ENCODE measurements around the gene ATP11A. TPM values are rescaled to one million over a fixed set of nuclear protein-coding genes. Genes with fewer than 3 reads are reported as not detected.

Gene ATP11A
- total RNA-seq, 1 donor from 2014 or later = 70.9 TPM

- Mint-ChIP-seq H3K4me1 (ENCODE audit: unreplicated experiment) (peaks cover 6% of the 10 kb centered on the region), H3K27me3 (no peaks in the 10 kb centered on the region), H3K36me3 (peaks cover 34% of the 10 kb centered on the region), H3K9me3 (no peaks in the 10 kb centered on the region), H3K27ac (no peak overlapping the region), H3K4me3 (no peak overlapping the region)
- TF ChIP-seq CTCF (conservative IDR thresholded peaks at IDR 0.05) = no peak
- no peak for DNase-seq (ENCODE audit: extremely low spot score, unreplicated experiment)
These were observed 134.6 kb downstream of the ATP11A start for GRCh38 chr13:112824429-112824828.

GRCh38 chr13:112825071-112825470, 135.2 kb downstream of the ATP11A start:
- H3K9me3 Mint-ChIP-seq = no peaks in the 10 kb centered on the region
- H3K4me1 Mint-ChIP-seq (ENCODE audit: unreplicated experiment) = peaks cover 6% of the 10 kb centered on the region

GRCh38 chr13:112825875-112826274, 136.0 kb downstream of the ATP11A start:
- no peaks in the 10 kb centered on the region for H3K9me3 Mint-ChIP-seq
- H3K4me3 Mint-ChIP-seq = no peak overlapping the region
- TF ChIP-seq CTCF (conservative IDR thresholded peaks at IDR 0.05) = no peak
- no peak for DNase-seq (ENCODE audit: extremely low spot score, unreplicated experiment)
- peaks cover 34% of the 10 kb centered on the region for H3K36me3 Mint-ChIP-seq
- peaks cover 6% of the 10 kb centered on the region for H3K4me1 Mint-ChIP-seq (ENCODE audit: unreplicated experiment)
- H3K27me3 Mint-ChIP-seq = no peaks in the 10 kb centered on the region
- H3K27ac Mint-ChIP-seq = no peak overlapping the region

More at GRCh38 chr13:112825071-112825470, 135.2 kb downstream of the ATP11A start:
- Mint-ChIP-seq H3K4me3 (no peak overlapping the region), H3K27me3 (no peaks in the 10 kb centered on the region), H3K27ac (no peak overlapping the region), H3K36me3 (peaks cover 34% of the 10 kb centered on the region)
- no peak for TF ChIP-seq CTCF (conservative IDR thresholded peaks at IDR 0.05)
- DNase-seq (ENCODE audit: extremely low spot score, unreplicated experiment) = no peak

DNA sequence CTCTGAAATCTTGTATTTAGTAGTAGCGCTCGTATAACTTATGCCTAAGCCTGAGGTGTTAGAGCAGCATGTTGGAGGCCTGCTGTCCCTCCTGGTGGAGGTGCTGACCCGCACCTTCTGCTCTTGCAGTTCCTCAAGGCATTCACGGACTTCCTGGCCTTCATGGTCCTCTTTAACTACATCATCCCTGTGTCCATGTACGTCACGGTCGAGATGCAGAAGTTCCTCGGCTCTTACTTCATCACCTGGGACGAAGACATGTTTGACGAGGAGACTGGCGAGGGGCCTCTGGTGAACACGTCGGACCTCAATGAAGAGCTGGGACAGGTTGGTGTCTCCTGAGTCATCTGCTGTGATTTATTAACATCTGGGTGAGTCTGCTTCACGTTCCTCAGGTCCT, 136.7 kb downstream of the ATP11A start:
- no peak overlapping the region for H3K4me3 Mint-ChIP-seq
- H3K4me1 Mint-ChIP-seq (ENCODE audit: unreplicated experiment) = peaks cover 6% of the 10 kb centered on the region
- no peak for DNase-seq (ENCODE audit: extremely low spot score, unreplicated experiment)
- no peak for TF ChIP-seq CTCF (conservative IDR thresholded peaks at IDR 0.05)
- no peaks in the 10 kb centered on the region for H3K9me3 Mint-ChIP-seq
- no peaks in the 10 kb centered on the region for H3K27me3 Mint-ChIP-seq
- H3K27ac Mint-ChIP-seq = no peak overlapping the region
- peaks cover 35% of the 10 kb centered on the region for H3K36me3 Mint-ChIP-seq

GRCh38 chr13:112828082-112828699, 138.4 kb downstream of the ATP11A start:
- Mint-ChIP-seq H3K4me1 (ENCODE audit: unreplicated experiment) (peaks cover 8% of the 10 kb centered on the region), H3K9me3 (no peaks in the 10 kb centered on the region), H3K36me3 (peaks cover 44% of the 10 kb centered on the region), H3K4me3 (no peak overlapping the region), H3K27ac (no peak overlapping the region), H3K27me3 (no peaks in the 10 kb centered on the region)
- no peak for DNase-seq (ENCODE audit: extremely low spot score, unreplicated experiment)
- TF ChIP-seq CTCF (conservative IDR thresholded peaks at IDR 0.05) = no peak
